A549 (cell line): ENCODE measurements around the gene CNP.

Experiments
- CBX2 ChIP-seq: fragments of 200-600 bp; sonication (generic); IDR thresholded peaks from 2 replicates; pipeline ENCODE4 v1.6.1; 2016; ENCODE audit warnings: low read depth, mild to moderate bottlenecking, borderline replicate concordance
- CEBPB ChIP-seq, 2 experiments: fragments of >200 bp in 1 of 2; sonication (Bioruptor Twin) in 1 of 2; formaldehyde crosslinking in 1 of 2; IDR thresholded peaks; 2 replicates each; pipeline ENCODE4 v1.6.1; 2012 to 2016
- EP300 ChIP-seq, 2 experiments: fragments of >200 bp; sonication (Bioruptor Twin); formaldehyde crosslinking; IDR thresholded peaks; 2 replicates in 1 of 2; 3 replicates in 1 of 2; pipeline ENCODE4 v1.6.1; 2016 to 2017
- HOXA7 ChIP-seq: fragments of 250-450 bp; sonication (Bioruptor Pico); IDR thresholded peaks from 2 replicates; pipeline ENCODE4 v1.5.0; 2020; ENCODE audit warnings: mild to moderate bottlenecking, moderate library complexity
- JUN ChIP-seq, 2 experiments: fragments of >200 bp; sonication (Bioruptor Twin); formaldehyde crosslinking; IDR thresholded peaks; 2 replicates in 1 of 2; 3 replicates in 1 of 2; pipeline ENCODE4 v1.6.1; 2016 to 2017
- MAFK ChIP-seq: fragments of 450-650 bp; IDR thresholded peaks from 2 replicates; pipeline ENCODE4 v1.6.1; 2014; ENCODE audit not compliant: partially characterized antibody
- POLR2A ChIP-seq: IDR thresholded peaks from 2 replicates; pipeline ENCODE4 v1.6.1; 2012; ENCODE audit warnings: mild to moderate bottlenecking, low read length
- POLR2AphosphoS2 ChIP-seq: conservative IDR thresholded peaks from 2 replicates; pipeline ENCODE4 v1.6.1; 2012; ENCODE audit warnings: low read length, improper control_type of control experiment, inconsistent platforms
- RAD21 ChIP-seq, 2 experiments: fragments of >200 bp in 1 of 2; sonication (Bioruptor Twin) in 1 of 2; formaldehyde crosslinking in 1 of 2; IDR thresholded peaks in 1 of 2; conservative IDR thresholded peaks in 1 of 2; 2 replicates in 1 of 2; 3 replicates in 1 of 2; pipeline ENCODE4 v1.6.1; 2012 to 2018; ENCODE audit warnings: inconsistent platforms in 1 of 2
- TF ChIP-seq, protein P1 (sequence below): fragments of >200 bp; sonication (Bioruptor Twin); formaldehyde crosslinking; IDR thresholded peaks from 3 replicates; pipeline ENCODE4 v1.6.1; 2016
- TF ChIP-seq, protein P2 (sequence below): fragments of >200 bp; sonication (Bioruptor Twin); formaldehyde crosslinking; IDR thresholded peaks from 3 replicates; pipeline ENCODE4 v1.5.1; 2016
- TF ChIP-seq, protein P3 (sequence below): fragments of 200-600 bp; sonication (generic); IDR thresholded peaks from 2 replicates; pipeline ENCODE4 v1.6.1; 2016; ENCODE audit warnings: antibody characterized with exemption, mild to moderate bottlenecking, moderate library complexity
- TF ChIP-seq, protein P4 (sequence below): IDR thresholded peaks from 2 replicates; pipeline ENCODE4 v1.6.1; 2012

DNA sequence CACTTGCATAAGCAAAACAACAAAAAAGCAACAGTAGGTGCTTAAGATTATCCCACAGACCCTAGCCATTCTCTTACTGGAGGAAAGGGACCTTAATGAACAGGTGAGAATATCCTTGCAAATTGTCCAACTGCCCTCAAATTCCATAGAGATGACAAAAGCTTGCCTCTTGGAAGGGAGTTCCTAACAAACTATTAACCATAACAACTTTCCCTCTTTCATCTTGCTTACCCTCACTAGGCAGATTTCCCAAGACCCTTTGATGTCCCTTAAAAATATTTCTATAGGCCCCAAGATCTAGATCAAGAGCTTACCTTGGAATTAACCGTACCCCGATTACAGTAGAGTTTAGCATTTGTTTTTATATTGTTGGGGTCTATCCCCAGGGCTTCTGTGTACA is 21.8 kb downstream of the CNP start:
- TF ChIP-seq, protein P1, sequence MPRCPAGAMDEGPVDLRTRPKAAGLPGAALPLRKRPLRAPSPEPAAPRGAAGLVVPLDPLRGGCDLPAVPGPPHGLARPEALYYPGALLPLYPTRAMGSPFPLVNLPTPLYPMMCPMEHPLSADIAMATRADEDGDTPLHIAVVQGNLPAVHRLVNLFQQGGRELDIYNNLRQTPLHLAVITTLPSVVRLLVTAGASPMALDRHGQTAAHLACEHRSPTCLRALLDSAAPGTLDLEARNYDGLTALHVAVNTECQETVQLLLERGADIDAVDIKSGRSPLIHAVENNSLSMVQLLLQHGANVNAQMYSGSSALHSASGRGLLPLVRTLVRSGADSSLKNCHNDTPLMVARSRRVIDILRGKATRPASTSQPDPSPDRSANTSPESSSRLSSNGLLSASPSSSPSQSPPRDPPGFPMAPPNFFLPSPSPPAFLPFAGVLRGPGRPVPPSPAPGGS: no peak
- TF ChIP-seq RAD21 (conservative IDR thresholded peaks at IDR 0.05 in 1 of 2, IDR thresholded peaks at IDR 0.05 in 1 of 2): no peak
- TF ChIP-seq, protein P2, sequence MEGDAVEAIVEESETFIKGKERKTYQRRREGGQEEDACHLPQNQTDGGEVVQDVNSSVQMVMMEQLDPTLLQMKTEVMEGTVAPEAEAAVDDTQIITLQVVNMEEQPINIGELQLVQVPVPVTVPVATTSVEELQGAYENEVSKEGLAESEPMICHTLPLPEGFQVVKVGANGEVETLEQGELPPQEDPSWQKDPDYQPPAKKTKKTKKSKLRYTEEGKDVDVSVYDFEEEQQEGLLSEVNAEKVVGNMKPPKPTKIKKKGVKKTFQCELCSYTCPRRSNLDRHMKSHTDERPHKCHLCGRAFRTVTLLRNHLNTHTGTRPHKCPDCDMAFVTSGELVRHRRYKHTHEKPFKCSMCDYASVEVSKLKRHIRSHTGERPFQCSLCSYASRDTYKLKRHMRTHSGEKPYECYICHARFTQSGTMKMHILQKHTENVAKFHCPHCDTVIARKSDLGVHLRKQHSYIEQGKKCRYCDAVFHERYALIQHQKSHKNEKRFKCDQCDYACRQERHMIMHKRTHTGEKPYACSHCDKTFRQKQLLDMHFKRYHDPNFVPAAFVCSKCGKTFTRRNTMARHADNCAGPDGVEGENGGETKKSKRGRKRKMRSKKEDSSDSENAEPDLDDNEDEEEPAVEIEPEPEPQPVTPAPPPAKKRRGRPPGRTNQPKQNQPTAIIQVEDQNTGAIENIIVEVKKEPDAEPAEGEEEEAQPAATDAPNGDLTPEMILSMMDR: no peak
- TF ChIP-seq EP300 (IDR thresholded peaks at IDR 0.05): no peak
- TF ChIP-seq, protein P3, sequence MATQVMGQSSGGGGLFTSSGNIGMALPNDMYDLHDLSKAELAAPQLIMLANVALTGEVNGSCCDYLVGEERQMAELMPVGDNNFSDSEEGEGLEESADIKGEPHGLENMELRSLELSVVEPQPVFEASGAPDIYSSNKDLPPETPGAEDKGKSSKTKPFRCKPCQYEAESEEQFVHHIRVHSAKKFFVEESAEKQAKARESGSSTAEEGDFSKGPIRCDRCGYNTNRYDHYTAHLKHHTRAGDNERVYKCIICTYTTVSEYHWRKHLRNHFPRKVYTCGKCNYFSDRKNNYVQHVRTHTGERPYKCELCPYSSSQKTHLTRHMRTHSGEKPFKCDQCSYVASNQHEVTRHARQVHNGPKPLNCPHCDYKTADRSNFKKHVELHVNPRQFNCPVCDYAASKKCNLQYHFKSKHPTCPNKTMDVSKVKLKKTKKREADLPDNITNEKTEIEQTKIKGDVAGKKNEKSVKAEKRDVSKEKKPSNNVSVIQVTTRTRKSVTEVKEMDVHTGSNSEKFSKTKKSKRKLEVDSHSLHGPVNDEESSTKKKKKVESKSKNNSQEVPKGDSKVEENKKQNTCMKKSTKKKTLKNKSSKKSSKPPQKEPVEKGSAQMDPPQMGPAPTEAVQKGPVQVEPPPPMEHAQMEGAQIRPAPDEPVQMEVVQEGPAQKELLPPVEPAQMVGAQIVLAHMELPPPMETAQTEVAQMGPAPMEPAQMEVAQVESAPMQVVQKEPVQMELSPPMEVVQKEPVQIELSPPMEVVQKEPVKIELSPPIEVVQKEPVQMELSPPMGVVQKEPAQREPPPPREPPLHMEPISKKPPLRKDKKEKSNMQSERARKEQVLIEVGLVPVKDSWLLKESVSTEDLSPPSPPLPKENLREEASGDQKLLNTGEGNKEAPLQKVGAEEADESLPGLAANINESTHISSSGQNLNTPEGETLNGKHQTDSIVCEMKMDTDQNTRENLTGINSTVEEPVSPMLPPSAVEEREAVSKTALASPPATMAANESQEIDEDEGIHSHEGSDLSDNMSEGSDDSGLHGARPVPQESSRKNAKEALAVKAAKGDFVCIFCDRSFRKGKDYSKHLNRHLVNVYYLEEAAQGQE: no peak
- no peak for TF ChIP-seq POLR2A
- no peak for TF ChIP-seq JUN (IDR thresholded peaks at IDR 0.05)
- TF ChIP-seq HOXA7 (CRISPR knock-in tag): no peak
- TF ChIP-seq, protein P4, sequence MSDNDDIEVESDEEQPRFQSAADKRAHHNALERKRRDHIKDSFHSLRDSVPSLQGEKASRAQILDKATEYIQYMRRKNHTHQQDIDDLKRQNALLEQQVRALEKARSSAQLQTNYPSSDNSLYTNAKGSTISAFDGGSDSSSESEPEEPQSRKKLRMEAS: no peak
- TF ChIP-seq CEBPB (IDR thresholded peaks at IDR 0.05): no peak
- TF ChIP-seq POLR2AphosphoS2: no peak
- TF ChIP-seq CBX2: no peak
- TF ChIP-seq MAFK: no peak
